Gastroesophageal sphincter (tissue), 4 donors: ENCODE results near the gene GLP2R. TPM values are rescaled to one million over a fixed set of nuclear protein-coding genes. Genes with fewer than 3 reads are reported as not detected.

Source experiments
- ATAC-seq: fragments of 150-250 bp; one replicate; pipeline ENCODE4 v1.9.1; 2016; ENCODE audit warnings: mild to moderate bottlenecking, moderate library complexity
- H3K27ac ChIP-seq, 4 donors: fragments of 200-600 bp; sonication (generic) in 3 of 4; 1 replicate in 3 of 4; 2 replicates in 1 of 4; pipeline ENCODE4 v1.5.1; 2016 to 2019
- H3K27me3 ChIP-seq: fragments of 200-600 bp; sonication (generic); one replicate; pipeline ENCODE4 v1.5.1; 2019
- H3K36me3 ChIP-seq, 2 donors: fragments of 200-600 bp; sonication (generic); one replicate each; pipeline ENCODE4 v1.5.1; 2019; ENCODE audit warnings: control low read depth in 1 of 2
- H3K4me1 ChIP-seq, 3 donors: fragments of 200-600 bp; sonication (generic); 1 replicate in 2 of 3; 2 replicates in 1 of 3; pipeline ENCODE4 v1.5.1; 2016 to 2019; ENCODE audit warnings: control low read depth in 2 of 3
- H3K4me3 ChIP-seq, 2 donors: fragments of 200-600 bp; sonication (generic); one replicate each; pipeline ENCODE4 v1.5.1; 2019; ENCODE audit warnings: mild to moderate bottlenecking in 1 of 2, moderate library complexity in 1 of 2
- H3K9me3 ChIP-seq, 3 donors: fragments of 200-600 bp; sonication (generic); one replicate each; pipeline ENCODE4 v1.5.1; 2017 to 2019; ENCODE audit warnings: control low read depth in 2 of 3
- EP300 ChIP-seq: sonication (generic); formaldehyde crosslinking; IDR thresholded peaks from one replicate; pipeline ENCODE4 v1.6.1; 2017; ENCODE audit warnings: antibody characterized with exemption, mild to moderate bottlenecking
- POLR2A ChIP-seq, 2 donors: fragments of 450-650 bp; IDR thresholded peaks; one replicate each; pipeline ENCODE4 v1.6.1; 2017; ENCODE audit warnings: antibody characterized with exemption in 2 of 2, mild to moderate bottlenecking in 2 of 2, moderate library complexity in 1 of 2
- POLR2AphosphoS5 ChIP-seq: sonication (generic); formaldehyde crosslinking; IDR thresholded peaks from one replicate; pipeline ENCODE4 v1.6.1; 2017; ENCODE audit warnings: antibody characterized with exemption
- WGBS, 2 donors: methylation state at CpG; one replicate each; pipeline ENCODE4 v1.1.5; 2018; ENCODE audit warnings: low coverage in 1 of 2; 5-methylcytosine and 5-hydroxymethylcytosine counted together
- total RNA-seq, 4 donors: library from RNA; depleted of rRNA; stranded (reverse); fragments of >200 nt; gene quantifications; one replicate each; pipeline ENCODE4 v1.1.0, GENCODE V29; 2016
- TF ChIP-seq, protein P1 (sequence below), 4 experiments: fragments of 200-600 bp in 2 of 4; fragments of 450-650 bp in 2 of 4; sonication (generic) in 1 of 4; IDR thresholded peaks; one replicate each; pipeline ENCODE4 v1.5.1; 2017 to 2019; ENCODE audit warnings: antibody characterized with exemption in 4 of 4, mild to moderate bottlenecking in 2 of 4, moderate library complexity in 2 of 4

GLP2R gene
- total RNA-seq, 4 donors from 2014 or later: 7.2 to 14.5 (median 13.8) TPM

DNA sequence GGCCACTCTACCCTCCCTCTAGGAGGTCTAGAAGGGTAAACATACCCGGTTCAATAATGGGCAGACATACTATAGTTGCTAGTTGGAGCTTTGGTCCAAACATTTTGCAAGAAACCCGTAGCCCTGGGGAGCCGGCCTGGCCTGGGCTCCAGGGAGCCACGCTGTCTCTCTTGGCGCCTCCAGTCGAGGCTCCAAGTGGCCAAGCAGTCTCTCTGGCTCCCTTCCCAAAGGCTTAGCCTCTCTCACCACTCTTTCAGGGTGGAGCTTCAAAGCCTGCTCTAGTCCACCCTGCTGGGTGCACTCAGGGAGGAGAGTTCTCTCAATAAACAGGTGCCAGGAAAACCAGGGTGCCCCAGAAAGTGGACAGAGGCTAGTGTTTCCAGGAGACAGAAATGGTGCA, 47.1 kb downstream of the GLP2R start:
- Histone ChIP-seq H3K9me3 (no peaks in the 10 kb centered on the region), H3K4me1 (peaks cover 5 to 34% (median 7%) of the 10 kb centered on the region in 3 donors), H3K36me3 (no peaks in the 10 kb centered on the region), H3K27me3 (no peaks in the 10 kb centered on the region), H3K27ac (peak overlapping the region in 2 of 4 donors; percentile 17 to 51), H3K4me3 (no peak overlapping the region)
- 40 to 47% methylated on average over 2 to 3 of the region's 6 CpGs for WGBS, 2 donors
- TF ChIP-seq POLR2AphosphoS5: no peak
- TF ChIP-seq POLR2A (IDR thresholded peaks at IDR 0.05): no peak
- peak; percentile 41 for ATAC-seq

DNA sequence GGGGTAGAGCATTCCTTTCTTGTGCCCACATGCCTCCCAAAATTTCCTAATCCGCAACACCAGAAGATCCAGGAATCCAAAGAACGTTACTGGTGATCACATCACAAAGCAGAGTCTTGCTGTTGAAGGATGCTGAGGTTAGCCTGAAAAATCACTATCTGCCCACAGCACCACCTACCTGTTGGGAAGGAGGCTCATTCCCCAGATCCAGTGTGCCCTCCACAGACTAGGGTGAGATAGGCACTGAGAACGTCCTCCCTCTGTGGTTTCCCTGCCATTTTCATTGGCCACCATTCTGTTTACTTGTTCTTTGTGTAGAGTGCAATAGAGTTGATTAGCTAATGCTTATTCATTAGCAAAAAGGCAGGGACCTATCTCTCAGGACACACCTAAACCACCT, 49.0 kb downstream of the GLP2R start:
- Histone ChIP-seq H3K27ac (peak overlapping the region in 3 of 4 donors; percentile 61 to 69 (median 65)), H3K4me1 (peaks cover 5 to 34% (median 7%) of the 10 kb centered on the region in 3 donors), H3K4me3 (no peak overlapping the region), H3K9me3 (no peaks in the 10 kb centered on the region), H3K36me3 (no peaks in the 10 kb centered on the region), H3K27me3 (no peaks in the 10 kb centered on the region)
- 81% methylated on average over 3 of the region's 3 CpGs; no CpG with 5 or more reads in 1 of the 2 donors for WGBS, 2 donors
- TF ChIP-seq POLR2AphosphoS5: no peak
- TF ChIP-seq, protein P1, sequence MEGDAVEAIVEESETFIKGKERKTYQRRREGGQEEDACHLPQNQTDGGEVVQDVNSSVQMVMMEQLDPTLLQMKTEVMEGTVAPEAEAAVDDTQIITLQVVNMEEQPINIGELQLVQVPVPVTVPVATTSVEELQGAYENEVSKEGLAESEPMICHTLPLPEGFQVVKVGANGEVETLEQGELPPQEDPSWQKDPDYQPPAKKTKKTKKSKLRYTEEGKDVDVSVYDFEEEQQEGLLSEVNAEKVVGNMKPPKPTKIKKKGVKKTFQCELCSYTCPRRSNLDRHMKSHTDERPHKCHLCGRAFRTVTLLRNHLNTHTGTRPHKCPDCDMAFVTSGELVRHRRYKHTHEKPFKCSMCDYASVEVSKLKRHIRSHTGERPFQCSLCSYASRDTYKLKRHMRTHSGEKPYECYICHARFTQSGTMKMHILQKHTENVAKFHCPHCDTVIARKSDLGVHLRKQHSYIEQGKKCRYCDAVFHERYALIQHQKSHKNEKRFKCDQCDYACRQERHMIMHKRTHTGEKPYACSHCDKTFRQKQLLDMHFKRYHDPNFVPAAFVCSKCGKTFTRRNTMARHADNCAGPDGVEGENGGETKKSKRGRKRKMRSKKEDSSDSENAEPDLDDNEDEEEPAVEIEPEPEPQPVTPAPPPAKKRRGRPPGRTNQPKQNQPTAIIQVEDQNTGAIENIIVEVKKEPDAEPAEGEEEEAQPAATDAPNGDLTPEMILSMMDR (IDR thresholded peaks at IDR 0.05): no peak
- no peak for TF ChIP-seq EP300
- no peak for TF ChIP-seq POLR2A (IDR thresholded peaks at IDR 0.05)
- no peak for ATAC-seq

DNA sequence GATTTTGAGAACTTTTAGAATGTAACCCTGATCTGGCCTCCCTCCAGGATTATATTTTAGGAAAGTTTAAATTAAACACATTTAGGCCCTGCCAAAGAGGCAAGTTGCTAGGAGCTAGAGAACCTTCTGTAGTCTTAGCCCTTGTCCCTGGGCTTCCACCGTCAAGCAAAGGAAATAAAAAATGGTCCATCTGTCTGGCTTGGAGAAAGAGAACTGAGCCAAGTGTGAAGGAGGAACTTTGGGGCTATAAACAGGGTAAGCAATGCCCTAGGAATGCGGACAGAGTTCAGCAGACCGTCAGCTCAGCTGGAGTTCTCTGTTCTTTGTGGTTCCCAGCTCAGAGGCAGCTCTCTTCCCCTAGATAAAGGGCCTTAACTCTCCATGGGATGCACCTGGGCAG, 49.7 kb downstream of the GLP2R start:
- TF ChIP-seq POLR2AphosphoS5 (peak; percentile 71), EP300 (no peak), POLR2A (IDR thresholded peaks at IDR 0.05) (no peak)
- TF ChIP-seq, protein P1 (IDR thresholded peaks at IDR 0.05): no peak
- H3K4me1 ChIP-seq: peaks cover 5 to 34% (median 7%) of the 10 kb centered on the region in 3 donors
- H3K27me3 ChIP-seq: no peaks in the 10 kb centered on the region
- H3K27ac ChIP-seq: peak overlapping the region in 3 of 4 donors; percentile 61 to 69 (median 65)
- ATAC-seq: peak; percentile 78
- H3K36me3 ChIP-seq: no peaks in the 10 kb centered on the region
- no peaks in the 10 kb centered on the region for H3K9me3 ChIP-seq
- 0 to 10% methylated on average over 2 of the region's 3 CpGs for WGBS, 2 donors
- H3K4me3 ChIP-seq: no peak overlapping the region

DNA sequence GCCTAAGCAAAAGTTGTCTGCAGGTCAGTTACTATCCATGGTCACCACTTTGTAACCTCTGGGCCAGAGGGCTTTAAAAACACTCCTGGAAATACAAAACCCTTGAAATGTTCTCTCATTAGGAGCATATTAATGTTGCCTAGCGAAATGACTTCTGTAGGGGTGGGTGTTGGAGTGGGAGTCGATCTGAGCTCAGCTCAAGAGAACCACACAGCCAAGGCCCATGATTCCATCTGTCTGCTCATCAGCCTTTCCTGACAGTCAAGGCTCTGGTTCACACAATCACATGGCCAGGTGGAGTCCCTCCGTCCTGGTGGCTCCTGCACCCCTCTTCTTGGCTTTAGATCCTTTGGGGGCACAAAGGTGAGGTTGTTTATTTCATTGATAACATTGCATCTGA, 52.6 kb downstream of the GLP2R start:
- peaks cover 0 to 14% (median 0%) of the 10 kb centered on the region in 3 donors for H3K9me3 ChIP-seq
- TF ChIP-seq POLR2AphosphoS5: no peak
- TF ChIP-seq, protein P1 (IDR thresholded peaks at IDR 0.05): no peak
- TF ChIP-seq EP300: no peak
- TF ChIP-seq POLR2A (IDR thresholded peaks at IDR 0.05): no peak
- no peaks in the 10 kb centered on the region for H3K36me3 ChIP-seq
- no peak for ATAC-seq
- H3K4me1 ChIP-seq: peaks cover 5 to 28% (median 7%) of the 10 kb centered on the region in 3 donors
- H3K27me3 ChIP-seq: no peaks in the 10 kb centered on the region
- no peak overlapping the region for H3K27ac ChIP-seq
- no peak overlapping the region for H3K4me3 ChIP-seq
- 85% methylated on average over 3 of the region's 3 CpGs; no CpG with 5 or more reads in 1 of the 2 donors for WGBS, 2 donors

DNA sequence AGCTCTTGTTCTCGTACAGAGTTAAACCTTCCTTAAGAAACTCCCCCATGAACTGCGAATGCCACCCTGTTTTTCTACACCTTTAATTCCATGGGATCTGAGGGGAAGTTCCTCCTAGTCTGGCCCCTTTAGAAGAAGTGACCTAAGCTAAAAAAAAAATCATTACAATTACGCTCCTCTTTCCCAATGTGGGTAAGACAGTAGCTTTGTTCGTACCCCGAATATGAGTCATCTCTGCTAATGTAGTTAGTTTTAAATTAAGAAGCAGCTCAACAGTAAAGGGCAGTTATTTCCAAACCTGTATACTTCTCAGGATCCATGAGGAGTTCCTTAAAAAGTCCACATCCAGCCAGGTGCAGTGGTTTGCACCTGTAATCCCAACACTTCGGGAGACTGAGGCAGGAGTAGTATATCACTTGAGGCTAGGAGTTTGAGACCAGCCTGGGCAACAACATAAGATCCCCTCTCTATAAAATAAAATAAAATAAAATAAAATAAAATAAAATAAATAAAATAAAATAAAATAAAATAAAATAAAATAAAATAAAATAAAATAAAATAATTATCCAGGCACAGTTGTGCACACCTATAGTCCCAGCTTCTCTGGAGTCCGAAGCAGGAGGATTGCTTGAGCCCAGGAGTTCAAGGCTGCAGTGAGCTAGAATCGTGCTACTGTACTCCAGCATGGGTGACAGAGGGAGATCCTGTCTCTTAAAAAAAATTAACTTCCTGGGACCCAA, 53.2 kb downstream of the GLP2R start:
- Histone ChIP-seq H3K4me3 (no peak overlapping the region), H3K27ac (no peak overlapping the region), H3K27me3 (no peaks in the 10 kb centered on the region), H3K4me1 (peaks cover 5 to 24% (median 7%) of the 10 kb centered on the region in 3 donors), H3K9me3 (peaks cover 0 to 20% (median 0%) of the 10 kb centered on the region in 3 donors), H3K36me3 (no peaks in the 10 kb centered on the region)
- TF ChIP-seq EP300: no peak
- no peak for TF ChIP-seq POLR2A (IDR thresholded peaks at IDR 0.05)
- TF ChIP-seq, protein P1 (IDR thresholded peaks at IDR 0.05): no peak
- no peak for TF ChIP-seq POLR2AphosphoS5
- 80 to 83% methylated on average over 4 to 8 of the region's 8 CpGs for WGBS, 2 donors
- no peak for ATAC-seq
